Left forelimb (tissue), 1 donor: ENCODE measurements around the gene DRD2.

Experiments used
- DNase-seq: peaks from one replicate; pipeline ENCODE4 v3.0.0-alpha.2; 2018; ENCODE audit warnings: low spot score

DRD2 gene

DNA sequence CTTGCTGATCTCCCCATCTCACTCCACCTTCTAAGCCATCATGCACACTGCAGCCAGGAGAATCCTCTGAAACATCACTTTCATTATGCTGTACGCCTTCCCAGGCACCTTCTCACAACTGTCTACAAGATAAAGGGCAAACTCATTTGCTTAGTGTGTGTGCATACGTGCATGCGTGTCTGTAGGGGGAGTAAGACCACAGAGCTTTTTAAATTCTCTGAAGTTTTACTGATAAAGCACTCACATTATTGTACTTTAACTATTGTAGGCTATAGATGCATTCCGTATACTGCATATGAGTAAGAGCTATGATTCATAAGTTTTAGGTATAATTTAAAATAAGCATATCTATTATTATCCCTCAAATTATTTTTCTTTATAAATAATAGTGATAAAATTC is 102.9 kb downstream of the DRD2 start:
- DNase-seq, result no peak

DNA sequence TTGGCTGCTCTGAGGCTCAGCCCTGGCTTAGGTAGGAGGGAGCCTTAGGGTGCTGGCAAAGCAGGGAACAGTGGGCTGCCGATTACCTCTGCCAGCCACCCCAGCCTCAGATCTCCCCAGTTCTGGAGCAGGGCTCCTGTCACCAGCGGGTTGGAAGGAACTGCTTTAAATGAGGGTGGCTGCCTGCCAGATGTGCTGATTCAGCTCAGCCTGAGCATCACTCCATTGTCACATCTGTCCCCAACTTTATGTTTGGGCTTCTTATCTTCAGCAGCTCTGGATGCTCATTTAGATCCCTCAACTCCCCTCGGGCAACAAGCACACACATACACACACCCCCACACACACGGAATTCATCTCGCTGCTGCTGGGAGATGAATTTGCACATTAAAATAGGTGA is 104.6 kb downstream of the DRD2 start:
- no peak for DNase-seq

DNA sequence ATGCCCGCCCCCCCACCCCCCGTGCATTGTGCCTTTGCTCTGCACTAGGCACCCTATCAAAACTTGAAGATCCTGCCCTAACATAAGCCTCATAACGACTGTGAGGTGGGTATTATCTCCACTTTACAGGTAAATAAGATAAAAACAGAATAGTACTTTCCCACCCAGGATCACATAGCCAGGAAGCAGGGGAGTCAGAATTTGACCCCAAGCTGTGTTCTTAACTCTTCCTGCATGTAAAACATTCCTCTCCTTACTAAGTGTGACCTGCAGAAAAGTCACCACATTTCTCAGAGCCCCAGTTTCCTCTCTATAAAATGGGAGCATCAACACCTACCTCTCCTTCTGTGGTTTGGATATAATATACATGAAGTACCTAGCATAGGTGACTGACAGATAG is 105.8 kb downstream of the DRD2 start:
- DNase-seq, result no peak

DNA sequence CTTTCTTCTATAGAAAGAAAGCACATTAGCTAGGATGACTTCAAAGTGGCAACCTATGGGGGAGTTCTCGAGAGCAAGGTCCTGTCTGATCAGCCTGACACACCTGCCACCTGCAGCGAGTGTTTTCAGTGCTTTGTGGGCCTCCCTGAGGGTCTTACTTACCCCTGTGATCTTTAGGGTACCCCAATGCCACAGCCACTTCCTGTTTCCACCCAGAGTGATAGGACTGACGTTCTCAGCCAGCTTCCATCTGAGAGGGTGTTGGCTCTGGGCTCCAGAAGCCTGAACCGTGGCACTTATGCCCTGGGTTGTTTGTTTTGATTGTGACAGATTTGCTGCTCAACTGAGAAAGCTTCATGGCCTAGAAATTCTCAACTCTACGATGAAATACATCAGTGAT is 109.3 kb downstream of the DRD2 start:
- DNase-seq, result no peak

DNA sequence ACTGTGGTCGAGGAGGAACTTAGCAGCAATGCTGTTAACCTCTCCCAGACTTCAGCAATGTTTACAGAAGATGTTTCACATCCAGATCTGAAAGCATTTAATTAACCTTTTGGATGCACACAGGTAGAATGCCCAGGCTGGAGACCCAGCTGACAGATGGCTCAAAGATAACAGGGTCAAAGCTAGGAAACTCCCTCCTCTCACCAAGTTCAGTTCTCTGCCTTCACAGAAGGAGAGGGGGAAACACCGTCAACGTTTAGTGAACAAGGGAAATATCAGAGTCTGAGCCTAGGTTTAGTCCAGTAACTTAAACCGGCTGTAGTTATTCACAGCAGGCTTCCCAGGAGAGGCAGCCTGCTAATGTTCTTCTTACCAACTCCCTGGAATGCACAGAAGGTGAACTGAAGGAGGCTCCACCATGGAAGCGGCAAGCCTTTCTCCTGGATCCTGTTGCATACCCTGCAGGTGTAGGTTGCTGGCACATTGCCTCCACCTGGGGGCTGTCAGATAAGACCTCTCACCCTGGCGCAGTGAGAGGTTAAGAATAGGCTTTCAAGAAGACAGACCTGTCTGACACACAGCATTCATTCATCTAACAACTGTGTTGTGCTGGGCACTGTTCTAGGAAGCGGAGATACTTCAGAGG is 111.1 kb downstream of the DRD2 start:
- no peak for DNase-seq

DNA sequence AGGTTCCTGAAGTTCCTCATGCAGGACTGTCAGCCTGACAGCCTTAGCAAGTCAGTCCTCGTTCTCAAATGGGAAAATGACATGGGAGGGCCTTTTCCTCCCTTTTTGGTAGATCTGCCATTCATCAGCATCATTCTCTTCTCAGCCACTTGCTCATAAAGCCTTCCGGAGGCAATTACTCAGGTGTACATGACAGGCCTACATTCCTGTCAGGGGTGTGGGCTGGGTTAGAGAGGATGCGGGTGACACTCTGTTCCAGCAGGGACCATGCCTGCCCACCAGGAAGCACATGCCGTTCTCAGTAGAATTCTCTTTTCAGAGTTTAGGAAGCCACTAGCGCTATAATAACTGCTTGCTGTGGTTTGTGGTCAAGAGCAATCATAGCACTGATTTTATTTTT is 111.8 kb downstream of the DRD2 start:
- DNase-seq, result no peak
